T-helper 1 cell (primary cell): ENCODE measurements around the gene PDCD1.

Experiments
- DNase-seq, 5 donors: peaks; one replicate each; pipeline ENCODE4 v3.0.0-alpha.2; 2012 to 2020

Gene PDCD1

DNA sequence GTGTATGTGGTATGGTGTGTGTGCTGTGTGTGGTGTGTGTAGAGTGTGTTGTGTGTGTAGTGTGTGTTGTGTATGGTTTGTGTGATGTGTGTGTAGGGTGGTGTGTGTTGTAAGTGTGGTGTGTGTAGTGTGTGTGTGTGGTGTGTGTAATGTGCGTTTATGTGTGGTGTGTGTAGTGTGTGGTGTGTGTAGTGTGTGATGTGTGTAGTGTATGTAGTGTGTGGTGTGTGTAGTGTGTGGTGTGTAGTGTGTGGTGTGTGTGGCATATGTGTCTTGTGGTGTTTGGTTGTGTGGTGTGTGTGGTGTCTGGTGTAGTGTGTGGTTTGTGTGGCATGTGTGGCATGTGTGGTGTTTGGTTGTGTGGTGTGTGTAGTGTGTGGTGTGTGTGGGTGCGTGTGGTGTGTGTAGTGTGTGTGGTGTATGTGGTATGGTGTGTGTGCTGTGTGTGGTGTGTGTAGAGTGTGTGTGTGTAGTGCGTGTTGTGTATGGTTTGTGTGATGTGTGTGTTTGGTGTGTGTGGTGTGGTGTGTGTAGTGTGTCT, 6.8 kb upstream of the PDCD1 start:
- no peak for DNase-seq

DNA sequence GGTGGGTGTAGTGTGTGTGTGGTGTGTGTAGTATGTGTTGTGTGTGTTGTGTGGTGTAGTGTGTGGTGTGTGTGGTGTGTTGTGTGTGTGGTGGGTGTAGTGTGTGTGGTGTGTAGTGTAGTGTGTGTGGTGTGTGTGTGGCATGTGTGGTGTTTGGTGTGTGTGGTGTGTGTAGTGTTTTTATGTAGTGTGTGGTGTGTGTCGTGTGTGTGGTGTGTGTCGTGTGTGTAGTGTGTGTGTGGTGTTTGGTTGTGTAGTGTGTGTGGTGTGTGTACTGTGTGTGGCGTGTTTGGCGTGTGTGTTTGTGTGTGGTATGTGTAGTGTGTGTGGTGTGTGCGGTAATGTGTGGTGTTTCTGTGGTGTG, 6.1 kb upstream of the PDCD1 start:
- no peak for DNase-seq

DNA sequence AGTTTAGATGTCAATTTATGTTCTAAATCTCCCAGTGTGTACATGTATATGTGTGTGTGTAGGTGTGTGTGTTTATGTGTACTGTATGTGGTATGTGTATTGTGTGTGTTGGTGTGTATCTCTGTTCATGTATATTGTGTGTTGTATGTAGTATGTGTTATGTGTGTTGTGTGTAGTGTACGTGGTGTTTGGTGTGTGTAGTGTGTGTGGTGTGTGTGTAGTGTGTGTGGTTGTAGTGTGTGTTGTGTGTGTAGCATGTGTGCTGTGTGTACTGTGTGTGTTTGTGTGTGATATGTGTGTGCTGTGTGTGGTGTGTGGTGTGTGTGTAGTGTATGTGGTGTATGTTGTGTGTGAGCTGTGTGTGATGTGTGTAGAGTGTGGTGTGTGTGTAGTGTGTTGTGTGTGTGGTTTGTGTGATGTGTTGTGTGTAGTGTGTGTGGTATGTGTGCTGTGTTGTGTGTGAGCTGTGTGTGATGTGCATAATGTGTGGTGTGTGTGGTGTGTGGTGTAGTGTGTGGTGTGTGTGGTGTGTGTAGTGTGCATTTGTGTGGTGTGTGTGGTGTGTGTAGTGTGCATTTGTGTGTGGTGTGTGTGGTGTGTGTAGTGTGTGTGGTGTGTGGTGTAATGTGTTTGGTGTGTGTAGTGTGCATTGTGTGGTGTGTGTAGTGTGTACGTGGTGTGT, 5.6 kb upstream of the PDCD1 start:
- DNase-seq = no peak

DNA sequence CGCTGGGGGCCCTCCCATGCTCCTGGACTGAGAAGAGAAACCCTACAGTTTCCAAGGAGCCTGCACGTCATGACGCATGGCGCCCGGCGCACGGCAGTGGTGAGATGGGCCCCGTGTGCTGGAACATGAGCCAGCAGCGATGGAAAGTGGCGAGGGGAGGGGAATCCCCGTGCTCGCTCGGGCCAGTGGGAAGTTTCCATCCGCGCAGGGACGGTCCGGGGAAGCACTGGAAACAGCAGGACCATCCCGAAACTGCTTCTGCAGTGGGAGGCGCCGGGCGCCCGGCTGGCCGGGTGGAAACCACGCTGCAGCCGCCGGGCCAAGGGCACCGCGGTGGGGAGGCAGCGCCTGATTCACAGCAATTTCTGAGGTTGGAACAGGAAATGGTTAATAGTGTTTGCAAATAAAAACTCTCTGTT, 4.9 kb upstream of the PDCD1 start:
- DNase-seq = peak in 3 of 5 donors; percentile 20 to 69 (median 50)

DNA sequence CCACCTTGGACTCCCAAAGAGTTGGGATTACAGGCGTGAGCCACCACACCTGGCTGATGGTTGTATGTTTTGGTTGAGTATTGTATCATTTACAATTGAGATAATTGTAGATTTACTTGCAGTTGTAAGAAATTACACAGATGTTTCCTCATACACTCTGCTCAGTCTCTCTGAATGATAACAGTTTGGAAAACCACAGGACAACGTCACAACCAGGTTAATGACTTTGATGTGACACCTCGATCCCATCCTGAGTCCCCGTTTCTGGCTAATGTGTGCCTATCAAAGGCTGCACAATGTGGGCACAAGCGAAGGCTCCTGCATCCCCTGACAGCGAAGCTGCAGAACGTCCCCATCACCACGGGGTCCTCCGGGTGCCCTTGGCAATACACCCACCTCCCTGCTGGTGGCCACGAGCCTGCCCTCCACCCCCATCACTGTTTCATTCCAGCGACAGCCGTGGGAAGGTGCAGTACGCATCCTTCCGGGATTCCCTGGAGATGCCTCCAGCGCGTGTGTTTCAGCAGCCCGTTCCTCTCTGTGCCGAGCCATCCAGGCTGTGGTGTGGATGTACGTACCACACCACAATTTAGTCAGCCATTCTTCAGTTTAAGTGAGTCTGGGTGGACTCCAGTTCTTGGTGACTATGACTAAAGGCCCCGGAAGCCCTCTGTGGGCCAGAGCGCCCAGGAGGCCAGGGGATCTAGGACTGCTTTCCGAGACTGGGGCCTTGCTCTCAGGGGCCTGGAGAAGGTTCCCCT, 4.3 kb upstream of the PDCD1 start:
- DNase-seq = no peak

DNA sequence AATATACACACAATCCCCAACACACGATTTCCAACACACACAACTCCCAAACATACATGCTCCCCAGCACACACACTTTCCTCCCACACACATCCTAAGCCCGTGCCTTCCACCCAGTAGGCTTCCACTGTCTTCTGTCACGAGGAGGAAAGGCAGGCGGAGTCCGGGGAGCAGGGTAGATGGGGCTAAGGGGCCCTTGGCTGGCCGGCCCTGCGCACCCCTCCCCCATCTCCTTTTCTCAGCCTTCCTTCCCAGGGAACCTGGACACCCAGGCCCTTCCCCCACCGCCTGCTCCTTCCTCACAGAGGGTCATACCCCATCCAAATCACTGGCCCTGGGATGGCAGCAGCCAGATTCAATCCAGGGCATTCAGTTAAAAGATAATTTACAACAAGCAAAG, 3.4 kb upstream of the PDCD1 start:
- DNase-seq = no peak

DNA sequence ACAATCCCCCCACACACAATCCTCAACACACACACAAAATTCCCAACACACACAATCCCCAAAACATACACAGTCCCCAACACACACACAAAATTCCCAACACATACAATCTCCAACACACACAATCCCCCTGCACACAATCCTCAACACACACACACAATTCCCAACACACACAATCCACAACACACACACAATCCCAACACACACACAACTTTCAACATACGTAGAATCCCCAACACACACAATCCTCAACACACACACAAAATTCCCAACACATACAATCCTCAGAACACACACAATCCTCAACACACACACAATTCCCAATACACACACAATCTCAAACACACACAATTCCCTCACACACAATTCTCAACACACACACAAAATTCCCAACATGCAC, 2.6 kb upstream of the PDCD1 start:
- DNase-seq = no peak

DNA sequence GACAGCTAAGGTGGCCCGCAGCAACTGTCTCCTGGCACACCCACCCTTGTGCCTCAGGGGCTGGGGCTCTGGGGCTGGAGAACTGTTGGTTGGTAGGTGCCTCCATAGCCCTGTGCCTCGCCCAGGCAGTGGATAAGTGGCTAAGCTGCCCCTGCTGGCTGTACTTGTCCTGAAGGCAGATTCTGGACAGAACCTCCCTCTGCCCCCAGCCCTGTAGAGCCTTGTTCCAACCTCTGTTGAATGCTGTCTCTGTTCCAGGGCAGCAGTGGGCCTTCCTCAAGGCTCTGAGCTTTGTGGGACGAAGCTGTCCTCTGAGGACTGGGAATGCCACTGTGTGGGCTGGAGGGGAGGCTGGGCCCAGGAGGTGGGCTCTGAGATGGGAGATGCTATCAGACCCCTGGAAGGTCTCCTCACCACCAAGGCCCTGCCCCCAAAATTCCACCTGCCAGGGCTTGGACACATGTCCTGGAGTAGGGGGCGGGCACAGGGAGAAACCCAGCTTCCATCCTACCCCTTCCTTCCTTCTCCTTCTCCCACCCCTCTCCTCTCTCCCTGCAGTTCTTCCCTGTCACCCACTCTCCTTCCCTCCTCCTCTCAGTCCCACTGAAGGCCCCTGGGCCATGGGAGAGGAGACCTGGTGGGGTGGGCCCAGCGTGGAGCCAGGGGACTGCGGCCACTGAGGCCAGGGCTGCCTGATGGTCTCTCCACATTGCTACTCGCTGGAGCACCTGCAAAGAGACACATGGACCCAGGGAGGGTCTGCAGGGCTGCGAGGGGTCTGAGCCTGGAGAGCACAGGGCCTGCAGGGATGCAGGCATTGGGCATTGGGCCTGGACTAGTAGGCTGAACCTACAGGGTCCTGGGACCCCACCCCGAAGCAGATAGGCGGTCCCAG, 1.7 kb upstream of the PDCD1 start:
- DNase-seq = no peak

DNA sequence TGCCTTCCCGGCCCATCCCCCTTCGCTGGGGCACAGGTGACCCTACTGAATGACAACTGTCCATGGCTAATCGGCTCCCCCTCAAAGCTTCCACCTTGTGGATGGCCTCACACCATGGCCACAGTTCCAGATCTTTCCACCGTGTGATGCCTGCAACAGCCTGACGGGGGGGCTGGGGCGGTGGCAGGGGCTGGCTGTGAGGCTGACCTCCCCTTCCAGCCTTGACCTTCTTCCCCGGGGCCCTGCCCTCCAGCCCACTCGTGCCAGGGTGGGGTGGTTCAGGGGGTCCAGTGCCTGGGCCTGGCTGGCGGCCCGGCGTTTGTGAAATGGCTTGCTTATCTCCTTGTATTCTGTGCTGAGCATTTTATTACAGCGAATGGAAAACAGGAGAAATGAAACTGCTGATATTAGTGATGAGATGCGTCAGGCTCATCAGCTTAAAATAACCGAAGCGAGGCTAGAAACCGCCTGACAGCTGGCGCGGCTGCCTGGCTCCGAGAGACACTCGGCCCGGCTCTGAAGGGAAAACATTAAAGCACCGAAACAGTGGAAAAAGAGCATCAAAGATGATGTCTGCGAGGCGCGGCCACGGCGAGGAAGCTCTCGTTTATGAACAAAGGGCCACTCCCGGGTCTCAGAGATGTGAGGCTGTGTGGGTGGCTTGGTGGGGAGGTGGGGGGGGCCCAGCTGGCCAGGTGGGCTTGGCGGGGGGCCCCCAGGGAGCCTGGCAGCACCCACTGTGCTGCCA, 916 bp upstream of the PDCD1 start:
- DNase-seq = peak in 3 of 5 donors; percentile 14 to 47 (median 47)

DNA sequence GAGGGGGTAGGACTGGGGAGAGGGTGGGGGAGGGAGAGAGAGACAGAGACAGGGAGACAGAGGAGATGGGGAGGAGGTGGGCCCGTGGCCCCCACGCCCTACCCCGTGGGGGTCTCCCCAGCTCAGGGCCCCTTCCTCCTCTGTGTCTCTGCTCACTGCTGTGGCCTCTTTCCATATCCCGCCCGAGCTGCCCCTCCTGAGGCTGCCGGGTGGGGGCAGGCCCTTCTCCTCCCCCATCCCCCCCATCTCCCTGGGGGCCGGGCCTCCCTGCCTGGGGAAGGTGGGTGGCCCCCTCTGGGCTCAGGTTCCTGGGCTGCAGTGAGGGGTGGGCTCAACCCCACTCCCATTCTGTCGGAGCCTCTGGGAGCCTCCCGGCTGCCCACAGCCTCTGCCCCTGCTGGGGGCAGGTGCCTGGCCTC, 332 bp upstream of the PDCD1 start:
- no peak for DNase-seq

DNA sequence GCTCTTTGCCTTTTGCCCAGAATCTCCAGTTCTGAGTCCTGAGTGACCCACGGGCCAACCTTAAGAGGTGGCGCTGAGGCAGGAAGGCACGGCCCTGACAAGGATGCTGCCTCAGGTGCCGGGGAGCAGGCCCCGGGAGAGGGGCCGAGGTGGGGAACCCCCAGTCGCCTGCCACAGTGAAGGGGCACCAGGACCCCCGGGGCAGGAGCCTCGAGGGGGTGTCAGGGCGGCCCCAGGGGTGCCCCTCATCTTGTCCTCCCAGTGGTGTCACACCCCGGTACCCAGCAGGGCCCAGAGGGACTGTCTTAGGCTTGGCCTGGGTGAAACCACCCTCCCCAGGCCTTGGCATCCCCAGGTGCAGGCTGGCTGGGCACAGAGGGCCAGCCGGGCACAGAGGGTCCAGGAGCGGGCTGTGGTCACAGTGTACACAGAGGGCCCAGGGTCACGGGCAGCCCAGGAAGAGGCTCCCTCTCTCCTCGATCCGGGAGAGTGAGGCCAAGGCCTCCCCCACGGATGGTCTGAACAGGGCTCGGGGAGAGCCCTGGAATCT, 1.0 kb downstream of the PDCD1 start:
- no peak for DNase-seq

DNA sequence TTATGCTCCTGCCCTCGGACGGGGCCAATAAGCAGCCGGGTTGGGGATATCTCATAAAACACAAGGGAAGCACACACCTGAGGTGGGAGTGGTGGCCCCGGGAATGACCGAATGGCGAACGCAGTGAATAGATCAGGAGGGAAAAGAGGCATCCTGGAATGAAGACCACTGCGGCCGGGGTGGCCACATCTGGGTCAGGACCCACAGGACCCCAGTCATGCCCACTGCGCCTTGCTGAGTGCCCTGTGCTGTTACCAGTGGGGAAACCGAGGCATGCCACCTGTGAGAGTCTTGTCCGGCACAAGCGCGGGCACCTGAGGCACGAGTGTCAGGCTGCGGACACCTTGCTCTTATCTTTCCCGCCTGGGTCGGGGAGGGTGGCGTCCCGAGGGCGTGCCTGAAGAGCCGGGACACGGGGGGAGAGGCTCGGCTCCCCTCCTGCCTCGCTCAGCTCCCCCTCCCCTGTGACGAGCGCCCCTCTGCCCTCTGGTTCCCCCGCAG, 1.6 kb downstream of the PDCD1 start:
- peak in 1 of 5 donors; percentile 8 for DNase-seq

DNA sequence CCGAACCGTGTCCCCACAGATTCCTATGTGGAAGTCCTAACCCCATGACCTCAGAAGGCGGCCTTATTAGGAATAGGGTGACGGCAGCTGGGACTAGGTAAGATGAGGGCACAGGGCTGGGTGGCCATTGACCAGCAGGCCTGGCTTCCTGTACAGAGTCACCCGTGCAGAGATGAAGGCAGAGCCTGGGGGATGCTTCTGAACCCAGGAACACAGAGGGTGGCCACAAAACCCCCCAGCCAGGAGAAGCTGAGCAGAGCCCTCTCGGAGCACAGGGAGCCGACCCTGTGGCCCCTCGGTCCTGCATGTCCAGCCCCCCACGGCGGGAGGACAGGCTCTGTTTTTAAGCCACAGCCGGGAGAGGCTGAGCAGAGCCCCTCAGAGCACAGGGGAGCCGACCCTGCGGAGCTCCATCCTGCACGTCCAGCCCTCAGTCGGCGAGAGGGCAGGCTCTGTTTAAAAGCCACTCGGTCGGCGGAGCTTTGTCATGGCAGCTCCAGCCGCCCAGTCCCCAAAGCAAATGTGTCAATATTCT, 2.7 kb downstream of the PDCD1 start:
- DNase-seq = peak in 1 of 5 donors; percentile 8

DNA sequence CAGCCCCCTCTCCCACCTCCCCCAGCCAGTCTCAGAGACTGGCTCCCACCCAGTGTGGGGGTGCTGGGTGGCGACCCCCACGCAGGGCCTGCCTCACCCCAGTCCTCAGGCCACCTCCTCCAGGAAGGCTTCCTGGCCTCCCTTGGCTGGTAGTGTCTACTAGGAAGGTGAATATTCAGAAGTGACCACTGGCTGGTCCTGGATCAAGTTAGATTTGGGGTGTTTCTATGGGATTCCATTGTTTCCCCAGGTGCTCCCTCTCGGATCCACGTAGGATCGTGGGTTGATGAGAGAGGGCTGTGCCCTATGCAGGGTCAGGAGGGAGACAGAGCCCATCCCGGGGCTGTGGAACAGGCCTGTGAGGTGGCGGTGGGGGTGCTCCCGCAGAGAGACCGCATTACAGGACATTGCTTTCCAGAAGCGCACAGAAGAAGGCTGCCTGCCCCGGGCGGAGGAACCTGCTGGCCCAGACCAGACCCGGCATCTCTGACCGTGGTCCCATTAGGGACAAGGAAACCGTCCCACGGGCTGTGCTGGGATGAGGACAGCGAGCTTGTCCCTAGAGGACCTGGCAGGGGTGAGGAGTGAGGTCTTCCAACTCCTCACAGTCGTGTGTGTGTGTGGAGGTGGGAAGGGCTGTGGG, 3.3 kb downstream of the PDCD1 start:
- no peak for DNase-seq

DNA sequence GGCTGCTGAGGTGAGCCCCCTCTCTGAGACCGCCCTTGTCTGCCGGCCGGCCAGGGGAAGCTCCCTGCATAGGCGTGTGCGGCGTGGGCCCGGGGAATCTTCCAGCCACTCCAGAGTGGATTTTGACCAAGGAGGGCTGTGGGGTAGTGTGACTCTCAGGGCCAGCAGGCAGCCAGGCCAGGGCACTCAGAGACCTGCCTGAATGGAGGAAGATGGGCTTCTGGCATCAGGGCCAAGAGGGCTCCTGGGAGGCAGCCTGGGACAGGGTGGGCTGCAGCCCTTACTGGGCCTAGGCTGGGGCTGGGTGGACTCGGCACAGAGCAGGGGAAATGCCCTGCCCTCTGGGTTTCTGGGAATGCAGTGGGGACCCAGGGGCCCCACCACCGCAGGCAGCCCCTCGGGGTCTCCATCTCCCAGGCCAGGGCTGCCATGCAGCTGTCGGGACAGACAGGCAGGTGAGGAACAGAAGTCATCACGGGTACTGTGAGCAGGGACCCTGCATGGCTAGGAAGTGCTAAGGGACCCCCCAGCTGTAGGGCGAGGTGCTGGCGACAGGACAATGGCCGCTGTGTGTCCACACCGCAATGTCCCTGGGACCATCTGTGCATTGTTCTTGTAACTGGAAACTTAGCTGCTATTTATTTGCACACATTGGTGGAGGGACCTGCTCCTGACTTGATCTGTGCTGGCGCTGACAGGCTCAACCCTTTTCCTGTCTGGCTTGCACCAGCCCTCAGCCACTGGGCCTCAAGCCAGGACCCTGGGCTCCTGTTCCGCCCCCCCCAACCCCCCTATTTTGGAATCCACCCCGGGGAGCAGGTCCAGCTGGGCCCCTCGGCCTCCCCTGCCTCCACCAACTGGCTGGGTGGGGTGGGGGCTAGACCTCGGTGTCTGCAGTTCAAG, 4.1 kb downstream of the PDCD1 start:
- no peak for DNase-seq

DNA sequence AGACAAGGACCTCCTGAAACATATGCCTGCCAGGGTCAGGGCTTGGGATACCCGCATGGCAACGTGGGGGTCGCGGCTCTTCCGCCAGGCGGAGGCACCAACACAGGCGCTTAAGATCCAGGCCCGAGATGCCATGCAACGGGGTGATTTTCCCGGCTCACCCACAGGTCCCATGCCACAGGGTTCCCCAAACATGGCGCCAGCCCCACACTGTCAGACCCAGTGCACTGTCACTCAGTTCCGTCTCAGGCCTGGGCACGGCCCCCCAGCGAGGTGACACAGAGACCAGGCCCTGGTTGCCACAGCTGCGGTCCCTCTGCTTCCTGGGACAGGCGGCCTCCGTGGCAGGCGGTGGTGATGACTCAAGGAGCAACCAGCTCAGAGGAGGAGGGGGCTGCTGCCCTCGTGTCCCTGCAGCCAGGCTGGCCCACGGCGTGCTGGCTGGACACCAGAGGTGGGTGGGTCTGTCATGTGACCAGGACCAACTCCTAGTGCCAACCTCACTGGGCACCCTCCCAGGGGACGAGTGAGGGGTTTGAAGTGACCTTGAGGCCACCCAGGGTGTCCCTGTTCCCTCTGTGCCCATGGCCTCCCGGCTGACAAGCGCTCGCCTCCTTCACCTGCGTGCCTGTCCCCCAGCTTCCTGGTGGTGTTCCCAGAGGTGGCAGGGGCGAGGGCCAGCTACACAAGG, 4.9 kb downstream of the PDCD1 start:
- DNase-seq = peak in 1 of 5 donors; percentile 10

DNA sequence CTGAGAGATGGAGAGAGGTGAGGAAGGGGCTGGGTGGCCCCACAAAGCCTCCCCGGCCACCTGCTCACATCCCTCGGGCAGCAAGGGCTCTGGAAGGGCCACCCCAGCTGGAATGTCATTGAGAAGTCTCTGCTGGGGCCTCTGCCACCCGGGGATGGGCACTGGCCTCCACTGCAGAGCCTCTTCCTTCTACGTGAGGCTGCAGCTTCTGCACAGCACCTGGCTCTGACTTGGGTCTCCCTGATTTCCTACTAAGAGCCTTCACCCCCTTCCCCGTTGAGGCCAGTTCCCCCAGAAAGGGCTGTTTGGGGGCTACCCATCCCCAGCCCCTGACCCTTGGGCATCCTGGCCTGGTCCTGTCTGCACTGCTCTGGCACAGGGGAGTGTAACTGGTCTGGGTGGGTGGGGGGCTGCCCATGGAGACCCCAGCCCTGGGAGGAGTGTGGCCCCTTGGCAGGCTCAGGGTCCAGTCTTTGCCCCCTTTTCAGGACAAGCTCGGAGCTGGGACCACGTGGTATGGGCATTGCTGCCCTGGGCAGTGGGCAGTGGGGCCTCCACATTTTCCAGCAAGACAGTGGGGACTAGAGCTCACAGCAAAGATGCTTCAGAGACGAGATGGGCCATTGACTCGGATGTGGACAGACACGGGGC, 5.6 kb downstream of the PDCD1 start:
- DNase-seq = no peak

DNA sequence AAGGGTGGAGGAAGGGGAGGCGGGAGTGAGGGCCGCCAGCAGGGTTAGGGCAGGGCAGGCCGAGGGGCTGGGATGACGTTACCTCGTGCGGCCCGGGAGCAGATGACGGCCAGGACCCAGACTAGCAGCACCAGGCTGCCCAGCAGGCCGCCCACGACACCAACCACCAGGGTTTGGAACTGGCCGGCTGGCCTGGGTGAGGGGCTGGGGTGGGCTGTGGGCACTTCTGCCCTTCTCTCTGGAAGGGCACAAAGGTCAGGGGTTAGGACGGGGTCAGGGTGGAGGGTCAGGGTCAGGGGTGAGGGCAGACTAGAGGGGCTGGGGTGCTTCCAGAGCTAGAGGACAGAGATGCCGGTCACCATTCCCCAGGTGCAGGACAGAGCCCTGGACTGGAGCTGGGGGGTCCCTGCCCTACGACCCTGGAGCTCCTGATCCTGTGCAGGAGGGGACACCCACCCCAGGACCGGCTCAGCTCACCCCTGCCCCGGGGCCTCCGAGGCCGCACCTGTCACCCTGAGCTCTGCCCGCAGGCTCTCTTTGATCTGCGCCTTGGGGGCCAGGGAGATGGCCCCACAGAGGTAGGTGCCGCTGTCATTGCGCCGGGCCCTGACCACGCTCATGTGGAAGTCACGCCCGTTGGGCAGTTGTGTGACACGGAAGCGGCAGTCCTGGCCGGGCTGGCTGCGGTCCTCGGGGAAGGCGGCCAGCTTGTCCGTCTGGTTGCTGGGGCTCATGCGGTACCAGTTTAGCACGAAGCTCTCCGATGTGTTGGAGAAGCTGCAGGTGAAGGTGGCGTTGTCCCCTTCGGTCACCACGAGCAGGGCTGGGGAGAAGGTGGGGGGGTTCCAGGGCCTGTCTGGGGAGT, 6.3 kb downstream of the PDCD1 start:
- DNase-seq = no peak
